ENCODE results near the gene EIF2B2. TPM values are rescaled to one million over a fixed set of nuclear protein-coding genes. Genes with fewer than 3 reads are reported as not detected.

The EIF2B2 gene
- total RNA-seq, 1 experiment from 2014 or later: 48.3 TPM

- Mint-ChIP-seq H3K4me3 (no peak overlapping the region), H3K9me3 (no peaks in the 10 kb centered on the region), H3K36me3 (ENCODE audit: insufficient read depth in 1 of 3, low read depth in 3 of 3) (no peaks in the 10 kb centered on the region; a peak in 1 of 7 replicates), H3K4me1 (peaks cover 27 to 43% of the 10 kb centered on the region in 2 experiments), H3K27me3 (ENCODE audit: low read depth) (no peaks in the 10 kb centered on the region; the same call in 1 of the 2 replicates), H3K27ac (no peak overlapping the region)
- Histone ChIP-seq H3K56ac (ENCODE audit: insufficient read length, low read depth, low read length) (no peak overlapping the region), H3K27ac (ENCODE audit: insufficient read length, low read depth, low read length) (no peak overlapping the region), H3K14ac (ENCODE audit: insufficient read depth, low read length) (no peak overlapping the region), H3K9me3 (ENCODE audit: control insufficient read depth, low read depth, low read length) (no peaks in the 10 kb centered on the region), H3K9ac (ENCODE audit: extremely low read depth, insufficient read length, low read length) (no peak overlapping the region), H4K20me1 (ENCODE audit: control insufficient read depth, insufficient read depth, insufficient read length) (no peaks in the 10 kb centered on the region), H3K4me2 (ENCODE audit: insufficient read depth, insufficient read length, low read length) (no peak overlapping the region), H3K27me3 (ENCODE audit: insufficient read depth, low read length) (no peaks in the 10 kb centered on the region), H4K8ac (replicated peaks; ENCODE audit: insufficient read length, low read depth, low read length) (no peak overlapping the region), H3K79me1 (ENCODE audit: insufficient read depth, low read depth, low read length, poor library complexity, severe bottlenecking) (no peaks in the 10 kb centered on the region), H2AK5ac (ENCODE audit: insufficient read length, low read length) (no peak overlapping the region), H3K4ac (ENCODE audit: low read depth, low read length) (no peak overlapping the region), H3K23me2 (ENCODE audit: insufficient read length, low read depth, low read length, poor library complexity, severe bottlenecking) (no peaks in the 10 kb centered on the region), H2BK12ac (ENCODE audit: insufficient read length, low read depth, low read length) (no peak overlapping the region), H2BK120ac (ENCODE audit: low read depth, low read length, poor library complexity, severe bottlenecking) (no peak overlapping the region), H3K18ac (ENCODE audit: insufficient read length, low read depth, low read length) (no peak overlapping the region), H2BK5ac (ENCODE audit: insufficient read length, low read length) (no peak overlapping the region), H4K91ac (ENCODE audit: insufficient read length, low read depth, low read length) (no peak overlapping the region), H3T11ph (ENCODE audit: low read length) (no peak overlapping the region), H3K23ac (ENCODE audit: insufficient read length, low read depth, low read length) (no peak overlapping the region), H2BK15ac (ENCODE audit: low read depth, low read length) (no peak overlapping the region), H3K79me2 (ENCODE audit: insufficient read depth, low read length) (no peaks in the 10 kb centered on the region), H3K4me1 (ENCODE audit: insufficient read depth, low read length) (no peaks in the 10 kb centered on the region; the same call in 1 of the 2 replicates), H4K5ac (ENCODE audit: insufficient read length, low read depth, low read length) (no peak overlapping the region), H2BK20ac (ENCODE audit: low read depth, low read length, poor library complexity, severe bottlenecking) (no peak overlapping the region), H2AFZ (ENCODE audit: low read length) (no peak overlapping the region)
- WGBS (ENCODE audit: extremely low coverage, insufficient read length, low lambda C conversion rate): no CpG with 5 or more reads among the region's 1 CpG
- TF ChIP-seq, protein P1, sequence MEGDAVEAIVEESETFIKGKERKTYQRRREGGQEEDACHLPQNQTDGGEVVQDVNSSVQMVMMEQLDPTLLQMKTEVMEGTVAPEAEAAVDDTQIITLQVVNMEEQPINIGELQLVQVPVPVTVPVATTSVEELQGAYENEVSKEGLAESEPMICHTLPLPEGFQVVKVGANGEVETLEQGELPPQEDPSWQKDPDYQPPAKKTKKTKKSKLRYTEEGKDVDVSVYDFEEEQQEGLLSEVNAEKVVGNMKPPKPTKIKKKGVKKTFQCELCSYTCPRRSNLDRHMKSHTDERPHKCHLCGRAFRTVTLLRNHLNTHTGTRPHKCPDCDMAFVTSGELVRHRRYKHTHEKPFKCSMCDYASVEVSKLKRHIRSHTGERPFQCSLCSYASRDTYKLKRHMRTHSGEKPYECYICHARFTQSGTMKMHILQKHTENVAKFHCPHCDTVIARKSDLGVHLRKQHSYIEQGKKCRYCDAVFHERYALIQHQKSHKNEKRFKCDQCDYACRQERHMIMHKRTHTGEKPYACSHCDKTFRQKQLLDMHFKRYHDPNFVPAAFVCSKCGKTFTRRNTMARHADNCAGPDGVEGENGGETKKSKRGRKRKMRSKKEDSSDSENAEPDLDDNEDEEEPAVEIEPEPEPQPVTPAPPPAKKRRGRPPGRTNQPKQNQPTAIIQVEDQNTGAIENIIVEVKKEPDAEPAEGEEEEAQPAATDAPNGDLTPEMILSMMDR (conservative IDR thresholded peaks at IDR 0.05): no peak
- DNase-seq: no peak
Measured at GRCh38 chr14:74983343-74983742, 19.4 kb upstream of the EIF2B2 start.

Data from H9 (cell line).